GM19455 (cell line): Measurements from ENCODE around the gene TTC12.
"Not testable (repeated sequence)": the region's sequence is repeated elsewhere in the genome, so short reads cannot be mapped to it uniquely, and the experiment has no call there.

ENCODE experiments used
- ATAC-seq: cut with Tn5 transposase; IDR thresholded peaks from one replicate; pipeline ENCODE4 v1.9.1; 2021; ENCODE audit not compliant: unreplicated experiment

Gene TTC12

GRCh38 chr11:113286009-113286408 lies 28.4 kb upstream of the TTC12 start:
- ATAC-seq = no peak

GRCh38 chr11:113286509-113287497 lies 27.6 kb upstream of the TTC12 start:
- ATAC-seq = no peak

- ATAC-seq = no peak
Observed at GRCh38 chr11:113287801-113288200, 26.6 kb upstream of the TTC12 start.

GRCh38 chr11:113288286-113288863 lies 26.0 kb upstream of the TTC12 start:
- no peak for ATAC-seq

- ATAC-seq = peak; percentile 91
Observed at GRCh38 chr11:113289431-113290187, 24.8 kb upstream of the TTC12 start.

- no peak for ATAC-seq
Observed at GRCh38 chr11:113293936-113294335, 20.4 kb upstream of the TTC12 start.

GRCh38 chr11:113295993-113296392 lies 18.4 kb upstream of the TTC12 start:
- no peak for ATAC-seq

- ATAC-seq = no peak
Observed at GRCh38 chr11:113296447-113297205, 17.8 kb upstream of the TTC12 start.

GRCh38 chr11:113298496-113298895 lies 15.9 kb upstream of the TTC12 start:
- ATAC-seq = not testable (repeated sequence)

GRCh38 chr11:113304916-113305315 lies 9.5 kb upstream of the TTC12 start:
- no peak for ATAC-seq

GRCh38 chr11:113305440-113306336 lies 8.7 kb upstream of the TTC12 start:
- ATAC-seq = no peak

- no peak for ATAC-seq
Observed at GRCh38 chr11:113308601-113309000, 5.8 kb upstream of the TTC12 start.

GRCh38 chr11:113311536-113311935 lies 2.8 kb upstream of the TTC12 start:
- ATAC-seq = no peak

GRCh38 chr11:113313601-113314000 lies 782 bp upstream of the TTC12 start:
- ATAC-seq = no peak

- no peak for ATAC-seq
Observed at GRCh38 chr11:113314065-113314388, 356 bp upstream of the TTC12 start.

- ATAC-seq = no peak
Observed at GRCh38 chr11:113315811-113316210, 1.4 kb downstream of the TTC12 start.

- ATAC-seq = no peak
Observed at GRCh38 chr11:113316256-113316655, 1.9 kb downstream of the TTC12 start.

- no peak for ATAC-seq
Observed at GRCh38 chr11:113317339-113317738, 3.0 kb downstream of the TTC12 start.

GRCh38 chr11:113319085-113319484 lies 4.7 kb downstream of the TTC12 start:
- ATAC-seq = no peak

GRCh38 chr11:113322158-113322557 lies 7.8 kb downstream of the TTC12 start:
- no peak for ATAC-seq
